ENCODE data around the gene DAP. TPM values are rescaled to one million over a fixed set of nuclear protein-coding genes. Genes with fewer than 3 reads are reported as not detected.

The DAP gene
- total and polyA plus RNA-seq, 5 donors from 2014 or later: 39.8 to 64.2 (median 54.0) TPM

GRCh38 chr5:10712574-10713366 is 48.3 kb downstream of the DAP start:
- H3K36me3 ChIP-seq (ENCODE audit: control insufficient read depth, insufficient read depth, low read length): peaks cover 4% of the 10 kb centered on the region
- Mint-ChIP-seq H3K9me3 (no peaks in the 10 kb centered on the region), H3K4me1 (peaks cover 0 to 14% (median 8%) of the 10 kb centered on the region in 4 donors), H3K4me3 (no peak overlapping the region), H3K27ac (peak overlapping the region in 2 of 3 donors; percentile 24 to 53), H3K27me3 (no peaks in the 10 kb centered on the region), H3K36me3 (peaks cover 46% of the 10 kb centered on the region)
- H3K4me1 ChIP-seq (ENCODE audit: control insufficient read depth, insufficient read depth, low read length, poor library complexity, severe bottlenecking): no peaks in the 10 kb centered on the region
- no peak for DNase-seq
- no peaks in the 10 kb centered on the region for H3K27me3 ChIP-seq (ENCODE audit: control insufficient read depth, insufficient read depth, low read length)
- no peak overlapping the region for H3K27ac ChIP-seq (ENCODE audit: insufficient read depth, low read length, poor library complexity, severe bottlenecking)
- no peak for ATAC-seq (ENCODE audit: low read depth in 2 of 2)
- no peak overlapping the region for H3K4me3 ChIP-seq (ENCODE audit: low read depth, low read length)
- H3K9me3 ChIP-seq (ENCODE audit: control insufficient read depth in 2 of 2, low read length in 2 of 2): no peaks in the 10 kb centered on the region

- peaks cover 40% of the 10 kb centered on the region for H3K36me3 Mint-ChIP-seq
- Histone ChIP-seq H3K36me3 (ENCODE audit: control insufficient read depth, insufficient read depth, low read length) (peaks cover 4% of the 10 kb centered on the region), H3K27ac (ENCODE audit: insufficient read depth, low read length, poor library complexity, severe bottlenecking) (no peak overlapping the region), H3K4me3 (ENCODE audit: low read depth, low read length) (no peak overlapping the region), H3K27me3 (ENCODE audit: control insufficient read depth, insufficient read depth, low read length) (no peaks in the 10 kb centered on the region), H3K4me1 (ENCODE audit: control insufficient read depth, insufficient read depth, low read length, poor library complexity, severe bottlenecking) (no peaks in the 10 kb centered on the region), H3K9me3 (ENCODE audit: control insufficient read depth in 2 of 2, low read length in 2 of 2) (no peaks in the 10 kb centered on the region)
- H3K4me3 Mint-ChIP-seq: no peak overlapping the region
- no peak for ATAC-seq (ENCODE audit: low read depth in 2 of 2)
- DNase-seq: no peak
- H3K4me1 Mint-ChIP-seq: peaks cover 0 to 24% (median 7%) of the 10 kb centered on the region in 4 donors
- peak overlapping the region in 2 of 3 donors; percentile 3 to 67 for H3K27ac Mint-ChIP-seq
- H3K9me3 Mint-ChIP-seq: no peaks in the 10 kb centered on the region
- H3K27me3 Mint-ChIP-seq: no peaks in the 10 kb centered on the region
Measured at GRCh38 chr5:10711562-10711961, 49.5 kb downstream of the DAP start.

- no peak overlapping the region for H3K4me3 Mint-ChIP-seq
Measured at GRCh38 chr5:10710513-10711128, 50.4 kb downstream of the DAP start.

GRCh38 chr5:10709933-10710332 is 51.1 kb downstream of the DAP start:
- no peaks in the 10 kb centered on the region for H3K9me3 ChIP-seq (ENCODE audit: control insufficient read depth in 2 of 2, low read length in 2 of 2)
- DNase-seq: no peak

More at GRCh38 chr5:10710513-10711128, 50.4 kb downstream of the DAP start:
- Histone ChIP-seq H3K4me3 (ENCODE audit: low read depth, low read length) (no peak overlapping the region), H3K9me3 (ENCODE audit: control insufficient read depth in 2 of 2, low read length in 2 of 2) (no peaks in the 10 kb centered on the region), H3K27me3 (ENCODE audit: control insufficient read depth, insufficient read depth, low read length) (no peaks in the 10 kb centered on the region), H3K27ac (ENCODE audit: insufficient read depth, low read length, poor library complexity, severe bottlenecking) (no peak overlapping the region), H3K36me3 (ENCODE audit: control insufficient read depth, insufficient read depth, low read length) (peaks cover 4% of the 10 kb centered on the region), H3K4me1 (ENCODE audit: control insufficient read depth, insufficient read depth, low read length, poor library complexity, severe bottlenecking) (no peaks in the 10 kb centered on the region)
- ATAC-seq (ENCODE audit: low read depth in 2 of 2): no peak
- no peaks in the 10 kb centered on the region for H3K9me3 Mint-ChIP-seq
- no peak for DNase-seq
- H3K27ac Mint-ChIP-seq: no peak overlapping the region
- peaks cover 31% of the 10 kb centered on the region for H3K36me3 Mint-ChIP-seq
- no peaks in the 10 kb centered on the region for H3K27me3 Mint-ChIP-seq
- peaks cover 0 to 32% (median 15%) of the 10 kb centered on the region in 4 donors for H3K4me1 Mint-ChIP-seq

GRCh38 chr5:10709409-10709808 is 51.6 kb downstream of the DAP start:
- ATAC-seq (ENCODE audit: low read depth in 2 of 2): no peak
- Histone ChIP-seq H3K4me3 (ENCODE audit: low read depth, low read length) (no peak overlapping the region), H3K36me3 (ENCODE audit: control insufficient read depth, insufficient read depth, low read length) (peaks cover 2% of the 10 kb centered on the region), H3K4me1 (ENCODE audit: control insufficient read depth, insufficient read depth, low read length, poor library complexity, severe bottlenecking) (peaks cover 10% of the 10 kb centered on the region), H3K27me3 (ENCODE audit: control insufficient read depth, insufficient read depth, low read length) (no peaks in the 10 kb centered on the region), H3K27ac (ENCODE audit: insufficient read depth, low read length, poor library complexity, severe bottlenecking) (no peak overlapping the region), H3K9me3 (ENCODE audit: control insufficient read depth in 2 of 2, low read length in 2 of 2) (no peaks in the 10 kb centered on the region)
- Mint-ChIP-seq H3K4me3 (no peak overlapping the region), H3K4me1 (peaks cover 0 to 42% (median 26%) of the 10 kb centered on the region in 4 donors), H3K27ac (no peak overlapping the region), H3K36me3 (peaks cover 25% of the 10 kb centered on the region), H3K27me3 (no peaks in the 10 kb centered on the region), H3K9me3 (no peaks in the 10 kb centered on the region)
- DNase-seq: no peak

More at GRCh38 chr5:10709933-10710332, 51.1 kb downstream of the DAP start:
- no peak for ATAC-seq (ENCODE audit: low read depth in 2 of 2)
- Mint-ChIP-seq H3K27ac (no peak overlapping the region), H3K27me3 (no peaks in the 10 kb centered on the region), H3K9me3 (no peaks in the 10 kb centered on the region), H3K36me3 (peaks cover 29% of the 10 kb centered on the region), H3K4me1 (peaks cover 0 to 39% (median 22%) of the 10 kb centered on the region in 4 donors), H3K4me3 (no peak overlapping the region)
- Histone ChIP-seq H3K4me1 (ENCODE audit: control insufficient read depth, insufficient read depth, low read length, poor library complexity, severe bottlenecking) (peaks cover 7% of the 10 kb centered on the region), H3K27me3 (ENCODE audit: control insufficient read depth, insufficient read depth, low read length) (no peaks in the 10 kb centered on the region), H3K27ac (ENCODE audit: insufficient read depth, low read length, poor library complexity, severe bottlenecking) (no peak overlapping the region), H3K4me3 (ENCODE audit: low read depth, low read length) (no peak overlapping the region), H3K36me3 (ENCODE audit: control insufficient read depth, insufficient read depth, low read length) (peaks cover 2% of the 10 kb centered on the region)

GRCh38 chr5:10708189-10708944 is 52.7 kb downstream of the DAP start:
- no peaks in the 10 kb centered on the region for H3K27me3 ChIP-seq (ENCODE audit: control insufficient read depth, insufficient read depth, low read length)
- H3K27me3 Mint-ChIP-seq: no peaks in the 10 kb centered on the region
- H3K27ac ChIP-seq (ENCODE audit: insufficient read depth, low read length, poor library complexity, severe bottlenecking): no peak overlapping the region
- H3K4me1 ChIP-seq (ENCODE audit: control insufficient read depth, insufficient read depth, low read length, poor library complexity, severe bottlenecking): peaks cover 10% of the 10 kb centered on the region
- H3K27ac Mint-ChIP-seq: peak overlapping the region in 2 of 3 donors; percentile 34 to 60
- DNase-seq: no peak
- H3K4me3 ChIP-seq (ENCODE audit: low read depth, low read length): no peak overlapping the region
- peaks cover 0 to 45% (median 29%) of the 10 kb centered on the region in 4 donors for H3K4me1 Mint-ChIP-seq
- peaks cover 25% of the 10 kb centered on the region for H3K36me3 Mint-ChIP-seq
- ATAC-seq (ENCODE audit: low read depth in 2 of 2): no peak
- H3K9me3 ChIP-seq (ENCODE audit: control insufficient read depth in 2 of 2, low read length in 2 of 2): no peaks in the 10 kb centered on the region
- no peaks in the 10 kb centered on the region for H3K9me3 Mint-ChIP-seq
- no peaks in the 10 kb centered on the region for H3K36me3 ChIP-seq (ENCODE audit: control insufficient read depth, insufficient read depth, low read length)
- no peak overlapping the region for H3K4me3 Mint-ChIP-seq

GRCh38 chr5:10707198-10708142 is 53.6 kb downstream of the DAP start:
- Mint-ChIP-seq H3K4me3 (no peak overlapping the region), H3K36me3 (peaks cover 18% of the 10 kb centered on the region), H3K9me3 (no peaks in the 10 kb centered on the region), H3K27ac (peak overlapping the region in 2 of 3 donors; percentile 73), H3K27me3 (no peaks in the 10 kb centered on the region), H3K4me1 (peaks cover 0 to 41% (median 29%) of the 10 kb centered on the region in 4 donors)
- no peaks in the 10 kb centered on the region for H3K27me3 ChIP-seq (ENCODE audit: control insufficient read depth, insufficient read depth, low read length)
- no peak overlapping the region for H3K4me3 ChIP-seq (ENCODE audit: low read depth, low read length)
- H3K36me3 ChIP-seq (ENCODE audit: control insufficient read depth, insufficient read depth, low read length): peaks cover 7% of the 10 kb centered on the region
- DNase-seq: no peak
- peaks cover 10% of the 10 kb centered on the region for H3K4me1 ChIP-seq (ENCODE audit: control insufficient read depth, insufficient read depth, low read length, poor library complexity, severe bottlenecking)
- ATAC-seq (ENCODE audit: low read depth in 2 of 2): no peak
- H3K27ac ChIP-seq (ENCODE audit: insufficient read depth, low read length, poor library complexity, severe bottlenecking): no peak overlapping the region
- no peaks in the 10 kb centered on the region for H3K9me3 ChIP-seq (ENCODE audit: control insufficient read depth in 2 of 2, low read length in 2 of 2)

Data from CD4-positive, CD25-positive, alpha-beta regulatory T cell (primary cell).